Subcutaneous adipose tissue (tissue), 4 donors: ENCODE measurements around the gene SLIT3. TPM values are rescaled to one million over a fixed set of nuclear protein-coding genes. Genes with fewer than 3 reads are reported as not detected.

Experiments used
- total RNA-seq, 4 donors: library from RNA; depleted of rRNA; stranded (reverse); fragments of >200 nt; gene quantifications; one replicate each; pipeline ENCODE4 v1.1.0, GENCODE V29; 2016
- TF ChIP-seq, protein P1 (sequence below): fragments of 450-650 bp; IDR thresholded peaks from one replicate; pipeline ENCODE4 v1.5.1; 2016; ENCODE audit warnings: low read depth, mild to moderate bottlenecking, control low read depth, antibody characterized with exemption, moderate library complexity

SLIT3 gene
- total RNA-seq, 4 donors from 2014 or later: 48.1 to 163 (median 83.2) TPM

DNA sequence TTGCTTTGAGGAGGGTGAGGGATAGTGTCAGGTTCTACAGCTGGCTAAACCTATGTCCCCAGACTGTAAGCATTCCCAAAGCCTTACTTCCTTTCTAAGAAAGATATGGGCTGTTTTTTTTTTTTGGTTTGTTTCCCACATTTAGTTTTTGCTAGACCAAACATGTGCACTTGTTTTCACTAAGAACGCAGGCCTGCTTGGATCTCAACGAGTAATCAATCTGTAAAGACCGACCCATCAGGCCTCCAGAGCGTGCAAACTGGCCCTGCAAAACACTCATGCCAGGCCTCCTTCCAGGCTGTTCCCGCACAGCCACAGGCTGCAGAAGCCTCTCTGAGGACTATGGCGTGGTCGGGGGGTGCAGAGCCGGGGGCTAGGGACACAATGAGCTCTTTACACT, 416.9 kb downstream of the SLIT3 start:
- TF ChIP-seq, protein P1, sequence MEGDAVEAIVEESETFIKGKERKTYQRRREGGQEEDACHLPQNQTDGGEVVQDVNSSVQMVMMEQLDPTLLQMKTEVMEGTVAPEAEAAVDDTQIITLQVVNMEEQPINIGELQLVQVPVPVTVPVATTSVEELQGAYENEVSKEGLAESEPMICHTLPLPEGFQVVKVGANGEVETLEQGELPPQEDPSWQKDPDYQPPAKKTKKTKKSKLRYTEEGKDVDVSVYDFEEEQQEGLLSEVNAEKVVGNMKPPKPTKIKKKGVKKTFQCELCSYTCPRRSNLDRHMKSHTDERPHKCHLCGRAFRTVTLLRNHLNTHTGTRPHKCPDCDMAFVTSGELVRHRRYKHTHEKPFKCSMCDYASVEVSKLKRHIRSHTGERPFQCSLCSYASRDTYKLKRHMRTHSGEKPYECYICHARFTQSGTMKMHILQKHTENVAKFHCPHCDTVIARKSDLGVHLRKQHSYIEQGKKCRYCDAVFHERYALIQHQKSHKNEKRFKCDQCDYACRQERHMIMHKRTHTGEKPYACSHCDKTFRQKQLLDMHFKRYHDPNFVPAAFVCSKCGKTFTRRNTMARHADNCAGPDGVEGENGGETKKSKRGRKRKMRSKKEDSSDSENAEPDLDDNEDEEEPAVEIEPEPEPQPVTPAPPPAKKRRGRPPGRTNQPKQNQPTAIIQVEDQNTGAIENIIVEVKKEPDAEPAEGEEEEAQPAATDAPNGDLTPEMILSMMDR: no peak

- TF ChIP-seq, protein P1: no peak
Measured at GRCh38 chr5:168883281-168883741, 417.6 kb downstream of the SLIT3 start.

DNA sequence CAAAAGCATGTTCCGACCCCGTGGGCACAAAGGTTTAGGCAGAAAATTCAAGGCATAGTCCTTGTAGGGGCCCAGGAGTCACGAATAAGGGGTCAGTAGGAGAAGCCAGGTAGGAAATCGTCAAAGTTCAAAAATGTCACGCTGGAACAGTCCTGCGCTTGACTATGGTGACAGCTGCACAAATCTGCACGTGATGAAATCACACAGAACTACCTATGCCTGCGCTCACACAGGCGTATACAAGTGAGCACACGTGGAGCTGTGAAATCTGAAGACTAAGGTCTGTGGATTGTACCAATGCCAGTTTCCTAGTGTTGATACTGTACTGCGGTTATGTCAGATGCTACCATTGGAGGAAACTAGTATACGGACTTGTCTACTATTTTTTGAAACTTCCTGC, 418.7 kb downstream of the SLIT3 start:
- TF ChIP-seq, protein P1: no peak

DNA sequence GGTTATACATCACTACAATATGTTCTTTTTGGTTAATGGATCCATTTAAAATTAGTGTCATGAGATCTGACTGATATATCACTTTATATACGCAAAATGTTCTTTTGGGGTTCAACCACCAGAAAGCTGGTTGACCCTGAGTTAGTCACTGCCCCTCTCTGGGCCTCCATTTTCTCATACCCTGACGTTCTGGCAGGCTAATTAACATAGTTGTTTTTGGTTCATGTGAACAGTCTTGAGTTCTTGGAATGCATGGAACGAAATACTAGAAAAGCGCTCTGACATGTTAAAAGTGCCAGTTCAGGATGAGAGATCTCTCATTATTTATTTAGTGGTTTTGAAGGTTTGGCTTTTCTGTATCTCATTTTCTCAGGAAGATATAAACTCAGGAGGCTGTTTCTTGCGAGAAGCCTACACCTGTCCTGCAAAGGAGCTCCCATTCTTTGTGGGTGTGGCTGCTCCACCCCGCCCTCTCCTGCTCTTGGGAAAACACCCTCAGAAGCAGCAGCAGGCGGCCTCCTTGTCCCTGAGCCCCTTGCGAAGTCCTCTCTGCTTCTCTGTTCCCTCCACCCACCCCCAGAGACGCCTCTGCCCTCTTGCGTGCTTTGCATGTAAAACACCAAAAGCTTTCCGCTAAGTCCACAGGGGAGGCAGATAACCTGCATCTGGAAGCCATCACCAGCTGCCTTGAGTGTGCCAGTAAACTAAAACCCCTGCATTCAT, 419.4 kb downstream of the SLIT3 start:
- TF ChIP-seq, protein P1: no peak

- TF ChIP-seq, protein P1: no peak
Measured at GRCh38 chr5:168879929-168880328, 421.0 kb downstream of the SLIT3 start.

GRCh38 chr5:168879331-168879730, 421.6 kb downstream of the SLIT3 start:
- TF ChIP-seq, protein P1: no peak

DNA sequence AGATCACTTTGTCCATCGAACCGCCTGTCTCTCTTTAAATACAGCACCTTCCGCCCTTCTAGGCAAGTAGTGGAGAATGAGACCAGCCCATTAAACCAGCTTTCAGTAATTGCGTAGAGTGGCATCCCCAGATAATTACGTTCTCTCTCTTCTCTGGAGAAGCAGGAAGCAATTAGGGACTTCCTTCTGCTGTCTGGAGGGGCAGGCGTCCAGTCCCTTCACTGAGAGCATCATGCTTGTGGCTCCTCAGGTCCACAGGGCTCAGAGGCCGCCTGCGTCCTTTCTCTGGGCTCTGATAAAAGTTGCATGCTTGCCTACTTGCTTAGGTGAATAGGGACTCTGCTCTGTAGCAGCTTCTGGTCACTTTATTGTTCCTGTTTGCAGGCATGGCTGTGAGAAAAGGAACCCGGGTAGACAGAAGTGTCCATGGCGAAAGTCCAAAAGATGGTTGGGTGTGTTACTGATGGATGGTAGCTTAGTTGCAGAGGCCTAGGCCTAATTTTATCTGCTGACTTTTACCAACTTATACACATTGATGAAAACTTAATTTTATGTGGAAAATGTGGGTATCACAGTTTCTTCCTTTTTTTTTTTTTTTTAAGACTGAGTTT, 422.7 kb downstream of the SLIT3 start:
- TF ChIP-seq, protein P1: no peak
